ENCODE measurements around the gene GATAD2A. TPM values are rescaled to one million over a fixed set of nuclear protein-coding genes. Genes with fewer than 3 reads are reported as not detected.

The GATAD2A gene
- total and polyA plus RNA-seq, 2 of the 13 experiments (the other 11 are each of a cell fraction or from before 2014, with no cell fraction given): 16.8 to 28.6 TPM

DNA sequence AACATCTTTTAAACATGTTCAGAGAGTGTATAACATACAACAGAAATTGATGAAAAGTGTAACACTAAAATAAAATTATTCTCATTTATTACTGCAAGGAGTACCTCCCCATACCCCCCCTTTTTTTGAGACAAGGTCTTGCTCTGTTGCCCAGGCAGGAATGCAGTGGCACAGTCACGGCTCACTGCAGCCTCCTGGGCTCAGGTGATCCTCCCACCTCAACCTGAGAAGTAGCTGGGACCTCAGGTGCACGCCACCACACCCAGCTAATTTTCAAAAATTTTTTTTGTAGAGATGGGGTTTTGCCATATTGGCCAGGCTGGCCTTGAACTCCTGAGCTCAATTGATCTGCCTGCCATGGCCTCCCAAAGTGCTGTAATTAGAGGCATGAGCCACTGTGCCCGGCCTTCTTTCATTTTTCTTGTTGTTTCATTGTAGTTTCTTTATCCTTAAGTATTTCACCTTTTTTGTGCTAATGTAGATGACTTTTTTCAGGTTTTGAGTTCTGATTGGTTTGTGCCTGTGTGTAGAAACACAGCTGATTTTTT lies 28.3 kb downstream of the GATAD2A start (continued):
- no peak for TF ChIP-seq ZNF816 (CRISPR knock-in tag; IDR thresholded peaks at IDR 0.05; ENCODE audit: borderline replicate concordance)
- no peak for TF ChIP-seq ZSCAN21 (CRISPR knock-in tag; IDR thresholded peaks at IDR 0.05; ENCODE audit: borderline replicate concordance)
- no peak for TF ChIP-seq ZNF724P (CRISPR knock-in tag; IDR thresholded peaks at IDR 0.05; ENCODE audit: borderline replicate concordance)
- peak; percentile 35; the same call in 1 of the 2 replicates for TF ChIP-seq RARA (CRISPR knock-in tag; IDR thresholded peaks at IDR 0.05)
- TF ChIP-seq ZNF607 (CRISPR knock-in tag; IDR thresholded peaks at IDR 0.05; ENCODE audit: borderline replicate concordance): no peak
- no peak for TF ChIP-seq MLLT10 (CRISPR knock-in tag; IDR thresholded peaks at IDR 0.05)
- TF ChIP-seq JUNB (CRISPR knock-in tag; IDR thresholded peaks at IDR 0.05; ENCODE audit: borderline replicate concordance): no peak
- TF ChIP-seq ZNF543 (CRISPR knock-in tag; IDR thresholded peaks at IDR 0.05): no peak
- no peak for TF ChIP-seq ZFP90 (CRISPR knock-in tag; IDR thresholded peaks at IDR 0.05; ENCODE audit: borderline replicate concordance)
- no peak for TF ChIP-seq LCORL (IDR thresholded peaks at IDR 0.05)
- TF ChIP-seq LCORL (CRISPR knock-in tag; IDR thresholded peaks at IDR 0.05): peak; percentile 56; the same call in 1 of the 2 replicates
- TF ChIP-seq HOXA3 (CRISPR knock-in tag; IDR thresholded peaks at IDR 0.05): peak; percentile 23; the same call in 1 of the 2 replicates
- TF ChIP-seq, protein P1, sequence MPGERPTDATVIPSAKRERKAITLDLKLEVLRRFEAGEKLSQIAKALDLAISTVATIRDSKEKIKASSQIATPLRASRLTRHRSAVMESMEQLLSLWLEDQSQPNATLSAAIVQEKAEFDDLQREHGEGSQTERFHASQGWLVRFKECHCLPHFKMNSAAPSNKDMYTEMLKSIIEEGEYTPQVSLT (CRISPR knock-in tag; IDR thresholded peaks at IDR 0.05; ENCODE audit: borderline replicate concordance, low read depth): no peak
- no peak for TF ChIP-seq ZSCAN9 (CRISPR knock-in tag; IDR thresholded peaks at IDR 0.05; ENCODE audit: borderline replicate concordance)
- TF ChIP-seq KDM5A (IDR thresholded peaks at IDR 0.05; ENCODE audit: borderline replicate concordance, low read length): no peak
- TF ChIP-seq HOXA5 (CRISPR knock-in tag; IDR thresholded peaks at IDR 0.05): no peak
- TF ChIP-seq ZNF558 (CRISPR knock-in tag; IDR thresholded peaks at IDR 0.05; ENCODE audit: borderline replicate concordance): no peak
- TF ChIP-seq ZNF501 (CRISPR knock-in tag; IDR thresholded peaks at IDR 0.05): no peak
- TF ChIP-seq, protein P2, sequence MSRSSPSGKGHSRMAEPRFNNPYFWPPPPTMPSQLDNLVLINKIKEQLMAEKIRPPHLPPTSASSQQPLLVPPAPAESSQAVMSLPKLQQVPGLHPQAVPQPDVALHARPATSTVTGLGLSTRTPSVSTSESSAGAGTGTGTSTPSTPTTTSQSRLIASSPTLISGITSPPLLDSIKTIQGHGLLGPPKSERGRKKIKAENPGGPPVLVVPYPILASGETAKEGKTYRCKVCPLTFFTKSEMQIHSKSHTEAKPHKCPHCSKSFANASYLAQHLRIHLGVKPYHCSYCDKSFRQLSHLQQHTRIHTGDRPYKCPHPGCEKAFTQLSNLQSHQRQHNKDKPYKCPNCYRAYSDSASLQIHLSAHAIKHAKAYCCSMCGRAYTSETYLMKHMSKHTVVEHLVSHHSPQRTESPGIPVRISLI (CRISPR knock-in tag; IDR thresholded peaks at IDR 0.05; ENCODE audit: borderline replicate concordance): peak; percentile 29; the same call in 1 of the 2 replicates
- TF ChIP-seq, protein P3, sequence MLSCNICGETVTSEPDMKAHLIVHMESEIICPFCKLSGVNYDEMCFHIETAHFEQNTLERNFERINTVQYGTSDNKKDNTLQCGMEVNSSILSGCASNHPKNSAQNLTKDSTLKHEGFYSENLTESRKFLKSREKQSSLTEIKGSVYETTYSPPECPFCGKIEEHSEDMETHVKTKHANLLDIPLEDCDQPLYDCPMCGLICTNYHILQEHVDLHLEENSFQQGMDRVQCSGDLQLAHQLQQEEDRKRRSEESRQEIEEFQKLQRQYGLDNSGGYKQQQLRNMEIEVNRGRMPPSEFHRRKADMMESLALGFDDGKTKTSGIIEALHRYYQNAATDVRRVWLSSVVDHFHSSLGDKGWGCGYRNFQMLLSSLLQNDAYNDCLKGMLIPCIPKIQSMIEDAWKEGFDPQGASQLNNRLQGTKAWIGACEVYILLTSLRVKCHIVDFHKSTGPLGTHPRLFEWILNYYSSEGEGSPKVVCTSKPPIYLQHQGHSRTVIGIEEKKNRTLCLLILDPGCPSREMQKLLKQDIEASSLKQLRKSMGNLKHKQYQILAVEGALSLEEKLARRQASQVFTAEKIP (CRISPR knock-in tag; IDR thresholded peaks at IDR 0.05; ENCODE audit: borderline replicate concordance): no peak
- TF ChIP-seq, protein P4, sequence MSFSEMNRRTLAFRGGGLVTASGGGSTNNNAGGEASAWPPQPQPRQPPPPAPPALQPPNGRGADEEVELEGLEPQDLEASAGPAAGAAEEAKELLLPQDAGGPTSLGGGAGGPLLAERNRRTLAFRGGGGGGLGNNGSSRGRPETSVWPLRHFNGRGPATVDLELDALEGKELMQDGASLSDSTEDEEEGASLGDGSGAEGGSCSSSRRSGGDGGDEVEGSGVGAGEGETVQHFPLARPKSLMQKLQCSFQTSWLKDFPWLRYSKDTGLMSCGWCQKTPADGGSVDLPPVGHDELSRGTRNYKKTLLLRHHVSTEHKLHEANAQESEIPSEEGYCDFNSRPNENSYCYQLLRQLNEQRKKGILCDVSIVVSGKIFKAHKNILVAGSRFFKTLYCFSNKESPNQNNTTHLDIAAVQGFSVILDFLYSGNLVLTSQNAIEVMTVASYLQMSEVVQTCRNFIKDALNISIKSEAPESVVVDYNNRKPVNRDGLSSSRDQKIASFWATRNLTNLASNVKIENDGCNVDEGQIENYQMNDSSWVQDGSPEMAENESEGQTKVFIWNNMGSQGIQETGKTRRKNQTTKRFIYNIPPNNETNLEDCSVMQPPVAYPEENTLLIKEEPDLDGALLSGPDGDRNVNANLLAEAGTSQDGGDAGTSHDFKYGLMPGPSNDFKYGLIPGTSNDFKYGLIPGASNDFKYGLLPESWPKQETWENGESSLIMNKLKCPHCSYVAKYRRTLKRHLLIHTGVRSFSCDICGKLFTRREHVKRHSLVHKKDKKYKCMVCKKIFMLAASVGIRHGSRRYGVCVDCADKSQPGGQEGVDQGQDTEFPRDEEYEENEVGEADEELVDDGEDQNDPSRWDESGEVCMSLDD (CRISPR knock-in tag; IDR thresholded peaks at IDR 0.05; ENCODE audit: borderline replicate concordance): no peak
- no peak for TF ChIP-seq ZNF878 (CRISPR knock-in tag; IDR thresholded peaks at IDR 0.05)
- TF ChIP-seq ZNF234 (CRISPR knock-in tag; conservative IDR thresholded peaks at IDR 0.05): no peak
- TF ChIP-seq, protein P5, sequence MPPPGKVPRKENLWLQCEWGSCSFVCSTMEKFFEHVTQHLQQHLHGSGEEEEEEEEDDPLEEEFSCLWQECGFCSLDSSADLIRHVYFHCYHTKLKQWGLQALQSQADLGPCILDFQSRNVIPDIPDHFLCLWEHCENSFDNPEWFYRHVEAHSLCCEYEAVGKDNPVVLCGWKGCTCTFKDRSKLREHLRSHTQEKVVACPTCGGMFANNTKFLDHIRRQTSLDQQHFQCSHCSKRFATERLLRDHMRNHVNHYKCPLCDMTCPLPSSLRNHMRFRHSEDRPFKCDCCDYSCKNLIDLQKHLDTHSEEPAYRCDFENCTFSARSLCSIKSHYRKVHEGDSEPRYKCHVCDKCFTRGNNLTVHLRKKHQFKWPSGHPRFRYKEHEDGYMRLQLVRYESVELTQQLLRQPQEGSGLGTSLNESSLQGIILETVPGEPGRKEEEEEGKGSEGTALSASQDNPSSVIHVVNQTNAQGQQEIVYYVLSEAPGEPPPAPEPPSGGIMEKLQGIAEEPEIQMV (CRISPR knock-in tag; IDR thresholded peaks at IDR 0.05; ENCODE audit: low read depth): no peak
